Raji (cell line): ENCODE results near the gene ARPC5.

ENCODE experiments used
- POLR2A ChIP-seq: IDR thresholded peaks from 2 replicates; pipeline ENCODE4 v1.6.1; 2011; ENCODE audit warnings: low read depth, low read length, control low read depth; ENCODE audit not compliant: insufficient read depth

Gene ARPC5

GRCh38 chr1:183580281-183580682 lies 55.3 kb downstream of the ARPC5 start:
- TF ChIP-seq POLR2A, result no peak

GRCh38 chr1:183578856-183579255 lies 56.7 kb downstream of the ARPC5 start:
- TF ChIP-seq POLR2A, result no peak

- no peak for TF ChIP-seq POLR2A
These were observed 57.6 kb downstream of the ARPC5 start for GRCh38 chr1:183577897-183578465.

- TF ChIP-seq POLR2A, result no peak
These were observed 59.0 kb downstream of the ARPC5 start for GRCh38 chr1:183576537-183576936.

GRCh38 chr1:183575606-183576005 lies 60.0 kb downstream of the ARPC5 start:
- TF ChIP-seq POLR2A, result no peak

- TF ChIP-seq POLR2A, result no peak
These were observed 62.9 kb downstream of the ARPC5 start for GRCh38 chr1:183572721-183573120.

GRCh38 chr1:183571678-183572268 lies 63.8 kb downstream of the ARPC5 start:
- no peak for TF ChIP-seq POLR2A
